ENCODE data around the gene DIS3L2. TPM values are rescaled to one million over a fixed set of nuclear protein-coding genes. Genes with fewer than 3 reads are reported as not detected.

DIS3L2 gene
- total RNA-seq, 6 donors from 2014 or later: 31.2 to 98.5 (median 50.3) TPM

DNA sequence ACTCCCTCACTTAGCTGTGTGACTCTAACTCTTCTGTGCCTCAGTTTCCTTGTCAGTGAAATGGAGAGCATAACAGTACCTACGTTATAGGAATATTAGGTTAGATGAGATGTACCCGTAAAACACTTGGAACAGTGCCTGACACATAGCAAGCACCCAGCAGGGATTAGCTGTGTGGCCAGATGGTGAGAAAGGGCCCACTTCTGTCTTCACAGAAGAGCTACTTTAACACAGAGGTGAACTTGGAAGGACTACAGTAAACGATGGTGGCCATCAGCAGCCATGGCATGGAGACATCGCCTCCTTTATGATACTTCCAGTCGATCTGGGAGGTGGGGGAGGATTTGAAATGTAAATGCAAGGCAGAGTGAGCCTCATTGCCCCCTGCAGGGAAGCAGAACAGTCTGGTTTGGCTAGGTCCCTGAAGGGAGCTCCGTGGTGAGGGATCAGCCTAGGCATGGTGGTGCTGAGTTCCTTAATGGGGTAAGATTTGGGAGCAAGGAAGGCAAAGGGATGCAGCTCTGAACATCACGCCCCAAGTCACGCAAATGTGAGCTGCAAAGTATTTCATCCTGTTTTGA is 315.3 kb downstream of the DIS3L2 start:
- Histone ChIP-seq H3K9me3 (no peaks in the 10 kb centered on the region), H3K4me1 (no peaks in the 10 kb centered on the region), H3K27ac (no peak overlapping the region), H3K4me3 (no peak overlapping the region), H3K36me3 (peaks cover 0 to 7% (median 3%) of the 10 kb centered on the region in 4 donors), H3K27me3 (no peaks in the 10 kb centered on the region)
- ATAC-seq (ENCODE audit: low FRiP score in 2 of 2): no peak
- 82% methylated on average over 8 of the region's 8 CpGs for WGBS, 2 donors
- TF ChIP-seq POLR2A (IDR thresholded peaks at IDR 0.05): no peak
- TF ChIP-seq POLR2AphosphoS5 (IDR thresholded peaks at IDR 0.05): no peak
- no peak for TF ChIP-seq EP300 (IDR thresholded peaks at IDR 0.05)
- no peak for TF ChIP-seq CTCF (IDR thresholded peaks at IDR 0.05)
- DNase-seq: no peak

GRCh38 chr2:232278534-232278933 is 317.0 kb downstream of the DIS3L2 start:
- TF ChIP-seq POLR2A (IDR thresholded peaks at IDR 0.05) (no peak), POLR2AphosphoS5 (IDR thresholded peaks at IDR 0.05) (no peak), EP300 (IDR thresholded peaks at IDR 0.05) (no peak), CTCF (IDR thresholded peaks at IDR 0.05) (no peak)
- WGBS, 2 donors: 75 to 97% methylated on average over 3 of the region's 3 CpGs
- no peaks in the 10 kb centered on the region for H3K27me3 ChIP-seq
- DNase-seq: no peak
- H3K4me1 ChIP-seq: no peaks in the 10 kb centered on the region
- no peak for ATAC-seq (ENCODE audit: low FRiP score in 2 of 2)
- no peak overlapping the region for H3K4me3 ChIP-seq
- H3K27ac ChIP-seq: no peak overlapping the region
- peaks cover 0 to 5% (median 2%) of the 10 kb centered on the region in 4 donors for H3K36me3 ChIP-seq
- H3K9me3 ChIP-seq: no peaks in the 10 kb centered on the region

DNA sequence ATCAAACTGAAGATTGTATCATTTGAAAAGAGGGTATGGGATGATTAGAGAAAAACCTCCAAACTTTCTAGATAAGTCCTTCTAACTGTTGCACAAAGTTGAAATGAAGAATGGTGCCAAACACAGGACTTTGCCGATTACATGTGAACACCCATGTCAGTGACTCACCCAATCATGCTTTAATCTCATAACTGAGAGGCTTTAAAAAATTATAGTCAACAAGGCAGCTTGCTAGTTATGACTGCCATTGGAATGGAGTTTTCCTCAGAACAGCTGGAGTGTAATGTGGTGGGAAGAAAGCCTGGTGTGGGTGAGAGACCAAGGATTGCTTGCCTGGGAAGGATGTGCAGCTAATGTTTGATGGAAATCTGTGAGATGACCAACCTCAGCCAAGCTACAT is 318.8 kb downstream of the DIS3L2 start:
- DNase-seq: no peak
- H3K36me3 ChIP-seq: peaks cover 0 to 5% (median 0%) of the 10 kb centered on the region in 4 donors
- H3K9me3 ChIP-seq: no peaks in the 10 kb centered on the region
- no peak for ATAC-seq (ENCODE audit: low FRiP score in 2 of 2)
- peaks cover 0 to 3% (median 0%) of the 10 kb centered on the region in 4 donors for H3K4me1 ChIP-seq
- no peak for TF ChIP-seq POLR2AphosphoS5 (IDR thresholded peaks at IDR 0.05)
- no peak for TF ChIP-seq CTCF (IDR thresholded peaks at IDR 0.05)
- TF ChIP-seq POLR2A (IDR thresholded peaks at IDR 0.05): no peak
- no peak for TF ChIP-seq EP300 (IDR thresholded peaks at IDR 0.05)
- H3K4me3 ChIP-seq: no peak overlapping the region
- 68 to 83% methylated on average over 1 of the region's 1 CpG for WGBS, 2 donors
- H3K27ac ChIP-seq: no peak overlapping the region
- H3K27me3 ChIP-seq: no peaks in the 10 kb centered on the region

DNA sequence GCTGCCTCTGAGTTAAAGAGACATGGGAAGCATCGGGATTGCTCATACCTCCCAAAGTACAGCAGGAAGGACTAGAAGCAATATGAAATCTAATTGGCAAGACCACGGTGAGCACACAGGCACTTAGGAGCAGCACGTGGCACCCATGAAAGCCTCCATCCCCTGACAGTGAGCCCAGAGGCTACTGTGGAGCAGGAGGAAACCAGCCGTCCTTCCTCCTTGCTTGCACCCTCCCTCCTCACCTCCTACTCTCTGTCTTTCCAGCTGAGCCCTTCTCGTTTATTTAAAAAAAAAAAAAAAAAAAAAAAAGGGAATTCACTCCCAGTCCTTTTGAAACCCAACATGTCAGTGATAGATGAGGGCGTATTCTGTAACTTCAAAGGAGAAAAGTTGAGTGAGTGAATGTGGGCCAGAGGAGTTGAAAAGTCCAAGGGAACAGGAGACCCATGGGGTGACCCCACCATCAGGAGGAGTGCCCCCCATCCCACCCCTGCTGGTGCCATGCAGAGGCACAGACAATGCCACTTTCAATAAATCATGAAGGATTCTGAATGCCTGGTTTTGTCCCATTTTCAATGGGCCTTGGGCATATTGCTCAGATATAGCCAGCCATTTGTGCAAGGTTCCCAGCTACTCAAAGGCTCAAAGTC is 320.5 kb downstream of the DIS3L2 start:
- WGBS, 2 donors: 82 to 90% methylated on average over 6 of the region's 6 CpGs
- ATAC-seq (ENCODE audit: low FRiP score in 2 of 2) (no peak), DNase-seq (no peak)
- Histone ChIP-seq H3K27ac (no peak overlapping the region), H3K4me1 (peaks cover 0 to 4% (median 0%) of the 10 kb centered on the region in 4 donors), H3K27me3 (no peaks in the 10 kb centered on the region), H3K4me3 (no peak overlapping the region), H3K36me3 (peaks cover 0 to 5% (median 0%) of the 10 kb centered on the region in 4 donors), H3K9me3 (no peaks in the 10 kb centered on the region)
- TF ChIP-seq EP300 (IDR thresholded peaks at IDR 0.05): no peak
- TF ChIP-seq CTCF (IDR thresholded peaks at IDR 0.05): no peak
- TF ChIP-seq POLR2AphosphoS5 (IDR thresholded peaks at IDR 0.05): no peak
- TF ChIP-seq POLR2A (IDR thresholded peaks at IDR 0.05): no peak
